GM12878 (cell line): ENCODE data around the gene SRCIN1. TPM values are rescaled to one million over a fixed set of nuclear protein-coding genes. Genes with fewer than 3 reads are reported as not detected.
A peak's percentile ranks its signal among the peaks of the same experiment; 100 is the strongest.

Experiments
- ATAC-seq: fragments of 200-7000 bp; cut with Tn5 transposase; 3 replicates; pipeline ENCODE4 v1.9.1; 2020; ENCODE audit warnings: mild to moderate bottlenecking, moderate library complexity
- BruUV-seq: library from RNA; stranded (reverse); fragments of 400-500 nt; replicated peaks from 2 replicates; lab custom pipeline; 2021; lab: Mats Ljungman, UMichigan
- CTCF ChIA-PET: fragments of 300-600 bp; sonication (Branson Sonifier 250); formaldehyde crosslinking; extraction: SDS; loops from one replicate; lab custom pipeline; 2021; ENCODE audit warnings: inconsistent platforms; lab: Yijun Ruan, JAX
- POLR2A ChIA-PET: fragments of 350-600 bp; formaldehyde crosslinking; extraction: SDS; loops from one replicate; lab custom pipeline; 2021; ENCODE audit warnings: inconsistent platforms; lab: Charles Lee
- RAD21 ChIA-PET: fragments of 300-600 bp; sonication (Branson Sonifier 250); formaldehyde crosslinking; loops from one replicate; lab custom pipeline; 2023; ENCODE audit warnings: antibody characterized with exemption; ENCODE audit not compliant: unreplicated experiment; lab: Charles Lee
- SMC1A ChIA-PET: fragments of 300-600 bp; sonication (Branson Sonifier 250); formaldehyde crosslinking; loops from one replicate; lab custom pipeline; 2023; ENCODE audit not compliant: unreplicated experiment, uncharacterized antibody; lab: Charles Lee
- DNase-seq: peaks from one replicate; pipeline ENCODE4 v3.0.0-alpha.2; 2011; ENCODE audit warnings: low read depth, low spot score
- FAIRE-seq: peaks from 3 replicates; lab custom pipeline; 2011; peaks lifted over from hg19 to GRCh38; lab: Jason Lieb, UNC
- H2AFZ ChIP-seq: 2 replicates; pipeline ENCODE4 v1.6.0; 2011; ENCODE audit warnings: low read depth, low read length, control low read depth; ENCODE audit not compliant: control insufficient read depth
- H3K27ac ChIP-seq: 2 replicates; pipeline ENCODE4 v1.5.1; 2011; ENCODE audit warnings: control low read depth; ENCODE audit not compliant: control insufficient read depth, insufficient read depth
- H3K27me3 ChIP-seq, 2 experiments: replicated peaks in 1 of 2; 2 replicates each; pipeline versions ENCODE4 v1.6.0 to v1.6.1; 2011; ENCODE audit warnings: low read length in 1 of 2; ENCODE audit not compliant: control insufficient read depth in 2 of 2, insufficient read depth in 2 of 2
- H3K36me3 ChIP-seq, 2 experiments: 2 replicates each; pipeline ENCODE4 v1.5.1; 2011; ENCODE audit warnings: low read length in 1 of 2; ENCODE audit not compliant: control insufficient read depth in 2 of 2, insufficient read depth in 2 of 2
- H3K4me1 ChIP-seq: 2 replicates; pipeline ENCODE4 v1.6.1; 2011; ENCODE audit warnings: mild to moderate bottlenecking, low read length, moderate library complexity, mixed read lengths; ENCODE audit not compliant: control insufficient read depth, insufficient read depth
- H3K4me2 ChIP-seq: 2 replicates; pipeline ENCODE4 v1.6.0; 2011; ENCODE audit warnings: control low read depth; ENCODE audit not compliant: control insufficient read depth, insufficient read depth
- H3K4me3 ChIP-seq: fragments of 200-600 bp; sonication (generic); 2 replicates; pipeline ENCODE4 v1.5.1; 2016
- H3K79me2 ChIP-seq: 2 replicates; pipeline ENCODE4 v1.6.0; 2011; ENCODE audit warnings: low read length; ENCODE audit not compliant: control insufficient read depth, insufficient read depth
- H3K9ac ChIP-seq: 2 replicates; pipeline ENCODE4 v1.8.0; 2011; ENCODE audit warnings: low read length, control low read depth, mixed read lengths; ENCODE audit not compliant: control insufficient read depth, insufficient read depth
- H3K9me3 ChIP-seq: replicated peaks from 3 replicates; pipeline ENCODE4 v1.5.1; 2011; ENCODE audit warnings: mild to moderate bottlenecking, low read length; ENCODE audit not compliant: control insufficient read depth, insufficient read depth
- H4K20me1 ChIP-seq: 2 replicates; pipeline ENCODE4 v1.6.0; 2011; ENCODE audit not compliant: control insufficient read depth, insufficient read depth
- ATF7 ChIP-seq: fragments of 450-650 bp; IDR thresholded peaks from 2 replicates; pipeline ENCODE4 v1.6.1; 2016; ENCODE audit warnings: low read depth, mild to moderate bottlenecking
- EED ChIP-seq: sonication (generic); IDR thresholded peaks from 2 replicates; pipeline ENCODE4 v1.6.1; 2016; ENCODE audit warnings: antibody characterized with exemption, low read depth
- NBN ChIP-seq: fragments of 450-650 bp; IDR thresholded peaks from 2 replicates; pipeline ENCODE4 v1.6.1; 2016
- NRF1 ChIP-seq: conservative IDR thresholded peaks from 2 replicates; pipeline ENCODE4 v1.6.1; 2011; ENCODE audit warnings: mild to moderate bottlenecking, low read depth, low read length, improper control_type of control experiment
- POU2F2 ChIP-seq: IDR thresholded peaks from 3 replicates; pipeline ENCODE4 v1.6.1; 2011; ENCODE audit warnings: low read depth, mild to moderate bottlenecking, low read length, borderline replicate concordance
- SP1 ChIP-seq: IDR thresholded peaks from one replicate; pipeline ENCODE4 v1.6.1; 2011; ENCODE audit warnings: low read depth, low read length
- STAT3 ChIP-seq: IDR thresholded peaks from 2 replicates; pipeline ENCODE4 v1.6.1; 2011; ENCODE audit warnings: low read depth, low read length, improper control_type of control experiment
- TAF1 ChIP-seq: IDR thresholded peaks from 2 replicates; pipeline ENCODE4 v1.6.1; 2011; ENCODE audit warnings: mild to moderate bottlenecking, low read depth, low read length, borderline replicate concordance
- TCF3 ChIP-seq: IDR thresholded peaks from 2 replicates; pipeline ENCODE4 v1.6.1; 2012; ENCODE audit warnings: low read depth, mild to moderate bottlenecking, low read length, borderline replicate concordance; ENCODE audit not compliant: insufficient read depth
- ZNF207 ChIP-seq: fragments of 450-650 bp; IDR thresholded peaks from 2 replicates; pipeline ENCODE4 v1.6.1; 2014; ENCODE audit warnings: antibody characterized with exemption, mild to moderate bottlenecking, borderline replicate concordance
- WGBS: methylation state at CpG from one replicate; pipeline ENCODE4 v1.1.6; 2016; ENCODE audit warnings: low lambda C conversion rate; ENCODE audit not compliant: insufficient replicate concordance, insufficient coverage; ENCODE audit errors: missing lambda C conversion rate; 5-methylcytosine and 5-hydroxymethylcytosine counted together
- in situ Hi-C: fragments of 300-500 bp; cut with MboI; formaldehyde crosslinking; loops from 9 replicates; pipeline ENCODE4 v1.14.3; 2018; ENCODE audit warnings: mixed read lengths
- intact Hi-C: fragments of 100-400 bp; cut with micrococcal nuclease; formaldehyde crosslinking; loops from one replicate; pipeline ENCODE4 v1.14.2; 2022; ENCODE audit not compliant: unreplicated experiment
- polyA plus RNA-seq, 11 experiments: library from polyadenylated mRNA; depleted of rRNA in 4 of 11; unstranded in 6 of 11; stranded (reverse) in 5 of 11; fragments of >200 nt; fragmentation: Nextera tagmentation in 4 of 11; fragmentation: Illumina TruSeq in 1 of 11; extraction: Ambion mirVana in 4 of 11; extraction: Trizol in 1 of 11; gene quantifications; 1 replicate in 1 of 11; 2 replicates in 10 of 11; pipeline versions ENCODE4 v1.2.1 to v1.2.3, GENCODE V29; 2011 to 2016; ENCODE audit warnings: inconsistent platforms in 2 of 11, missing spikeins in 2 of 11, low read depth in 1 of 11
- total RNA-seq, 4 experiments: library from RNA; depleted of rRNA in 3 of 4; stranded (reverse); fragments of >200 nt in 3 of 4; fragmentation: Illumina TruSeq in 1 of 4; extraction: Trizol in 1 of 4; gene quantifications; 2 replicates each; pipeline versions ENCODE4 v1.2.1 to v1.2.3, GENCODE V29; 2013 to 2021
- TF ChIP-seq, protein P1 (sequence below): IDR thresholded peaks from 2 replicates; pipeline ENCODE4 v1.6.1; 2012; ENCODE audit warnings: low read depth, low read length, improper control_type of control experiment
- TF ChIP-seq, protein P2 (sequence below): fragments of 450-650 bp; IDR thresholded peaks from 2 replicates; pipeline ENCODE4 v1.6.1; 2017; ENCODE audit warnings: mild to moderate bottlenecking, moderate library complexity
- TF ChIP-seq, protein P3 (sequence below): IDR thresholded peaks from 2 replicates; pipeline ENCODE4 v1.6.1; 2011; ENCODE audit warnings: low read depth, low read length, improper control_type of control experiment, borderline replicate concordance
- TF ChIP-seq, protein P4 (sequence below): IDR thresholded peaks from 2 replicates; pipeline ENCODE4 v1.6.1; 2012; ENCODE audit warnings: low read depth, low read length, improper control_type of control experiment

Gene SRCIN1
- total and polyA plus RNA-seq, 10 of the 15 experiments (the other 5 are each of a cell fraction or from before 2014, with no cell fraction given), result under 0.01 to 0.74 (median 0.20) TPM; not detected in 3

DNA sequence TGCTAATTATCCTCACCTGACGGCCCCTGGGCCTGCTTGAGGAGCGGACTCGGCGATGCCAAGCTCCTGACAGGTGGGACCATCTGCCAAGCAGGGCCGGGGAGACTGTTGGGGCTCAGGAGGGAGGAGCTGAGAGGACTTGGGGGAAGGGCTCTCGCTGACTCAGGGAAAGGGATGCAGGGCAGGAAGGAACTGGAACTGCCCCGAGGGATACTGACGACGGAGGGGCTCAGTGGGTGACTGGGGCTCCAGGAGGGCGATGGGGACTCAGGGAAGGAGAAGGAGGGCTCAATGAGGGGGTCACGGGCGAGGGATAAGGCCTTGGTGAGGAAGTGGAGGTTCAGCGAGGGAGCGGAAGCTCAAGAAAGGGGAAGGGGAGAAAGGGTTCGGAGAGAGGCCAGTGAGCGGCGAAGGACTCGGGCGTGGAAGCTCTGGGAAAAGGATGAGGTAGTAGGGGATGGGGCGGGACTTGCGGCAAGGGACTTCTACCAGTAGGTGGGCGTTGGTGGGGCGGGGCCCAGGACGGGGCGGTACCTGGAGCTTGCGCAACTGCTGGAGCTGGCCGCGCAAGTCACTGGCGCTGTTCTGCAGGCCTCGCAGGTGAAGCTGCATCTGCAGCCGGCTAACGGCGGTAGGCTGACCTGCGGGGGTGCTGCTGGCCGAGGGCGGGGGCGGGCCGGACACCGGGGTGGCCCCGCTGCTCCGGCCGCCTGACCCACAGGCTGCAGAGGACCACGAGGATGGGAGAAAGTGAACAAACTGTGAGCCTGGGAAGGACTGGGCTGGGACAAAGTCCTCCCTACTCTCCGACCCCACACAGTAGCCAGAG, 46.5 kb downstream of the SRCIN1 start (continued):
- TF ChIP-seq TCF3 (peak; percentile 67; the same call in 1 of the 2 replicates), EED (no peak), SP1 (no peak), POU2F2 (no peak), NBN (peak; percentile 82; the same call in 1 of the 2 replicates), STAT3 (no peak)
- TF ChIP-seq, all 136 proteins: peak for 16

DNA sequence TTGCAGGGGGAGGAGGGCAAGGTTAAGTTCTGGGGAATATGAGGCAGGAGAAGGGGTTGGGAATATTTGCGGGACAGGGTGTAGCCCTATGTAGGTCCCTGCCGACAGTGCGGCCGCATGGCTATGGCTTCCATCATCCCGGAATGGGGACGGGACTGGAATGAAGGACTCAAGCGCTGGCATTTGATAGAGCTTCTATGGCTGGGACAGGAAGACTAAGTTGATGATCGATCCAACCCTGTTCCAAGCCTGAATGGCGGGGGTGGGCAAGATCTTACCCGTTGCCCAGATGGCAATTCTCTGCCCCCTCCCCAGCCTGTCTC, 47.1 kb downstream of the SRCIN1 start:
- Histone ChIP-seq H3K27me3 (peaks cover 17 to 19% of the 10 kb centered on the region in 2 experiments), H3K36me3 (no peaks in the 10 kb centered on the region), H4K20me1 (no peaks in the 10 kb centered on the region), H2AFZ (peak overlapping the region; percentile 94), H3K4me2 (peak overlapping the region; percentile 98), H3K9me3 (no peaks in the 10 kb centered on the region), H3K27ac (no peak overlapping the region), H3K79me2 (no peaks in the 10 kb centered on the region), H3K4me3 (peak overlapping the region; percentile 60), H3K4me1 (peaks cover 20% of the 10 kb centered on the region), H3K9ac (no peak overlapping the region; the same call in 1 of the 2 replicates)
- SMC1A ChIA-PET, result interaction anchor here (0.6 to 9.3 kb wide), 18 partner anchors 20 to 814 kb away, joined by 3 to 227 read pairs (median 4); partner anchors contain the start of genes EPOP and HNF1B
- intact Hi-C loops (loop anchor here (1.0 kb wide), 3 partner anchors 26 to 109 kb away; no protein-coding TSS in a partner anchor), in situ Hi-C loops (loop anchor here (5.0 kb wide), 1 partner anchor 109 kb away; no protein-coding TSS in a partner anchor)
- POLR2A ChIA-PET, result interaction anchor here (0.6 to 2.8 kb wide), 7 partner anchors 9 to 109 kb away, joined by 3 to 15 read pairs (median 3); no protein-coding TSS in a partner anchor
- under 1% methylated on average over 10 of the region's 10 CpGs for WGBS
- ATAC-seq (peak; percentile 44), DNase-seq (no peak), FAIRE-seq (no peak)
- BruUV-seq, result no TSS peak
- CTCF ChIA-PET, result interaction anchor here (0.7 to 10.9 kb wide), 42 partner anchors 9 to 682 kb away, joined by 3 to 492 read pairs (median 5); partner anchors contain the start of gene SRCIN1
- RAD21 ChIA-PET, result interaction anchor here (0.5 to 4.8 kb wide), 31 partner anchors 9 to 1108 kb away, joined by 3 to 294 read pairs (median 4); partner anchors contain the start of gene EPOP
- TF ChIP-seq, protein P1, sequence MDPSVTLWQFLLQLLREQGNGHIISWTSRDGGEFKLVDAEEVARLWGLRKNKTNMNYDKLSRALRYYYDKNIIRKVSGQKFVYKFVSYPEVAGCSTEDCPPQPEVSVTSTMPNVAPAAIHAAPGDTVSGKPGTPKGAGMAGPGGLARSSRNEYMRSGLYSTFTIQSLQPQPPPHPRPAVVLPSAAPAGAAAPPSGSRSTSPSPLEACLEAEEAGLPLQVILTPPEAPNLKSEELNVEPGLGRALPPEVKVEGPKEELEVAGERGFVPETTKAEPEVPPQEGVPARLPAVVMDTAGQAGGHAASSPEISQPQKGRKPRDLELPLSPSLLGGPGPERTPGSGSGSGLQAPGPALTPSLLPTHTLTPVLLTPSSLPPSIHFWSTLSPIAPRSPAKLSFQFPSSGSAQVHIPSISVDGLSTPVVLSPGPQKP, result no peak
- TF ChIP-seq, protein P2, sequence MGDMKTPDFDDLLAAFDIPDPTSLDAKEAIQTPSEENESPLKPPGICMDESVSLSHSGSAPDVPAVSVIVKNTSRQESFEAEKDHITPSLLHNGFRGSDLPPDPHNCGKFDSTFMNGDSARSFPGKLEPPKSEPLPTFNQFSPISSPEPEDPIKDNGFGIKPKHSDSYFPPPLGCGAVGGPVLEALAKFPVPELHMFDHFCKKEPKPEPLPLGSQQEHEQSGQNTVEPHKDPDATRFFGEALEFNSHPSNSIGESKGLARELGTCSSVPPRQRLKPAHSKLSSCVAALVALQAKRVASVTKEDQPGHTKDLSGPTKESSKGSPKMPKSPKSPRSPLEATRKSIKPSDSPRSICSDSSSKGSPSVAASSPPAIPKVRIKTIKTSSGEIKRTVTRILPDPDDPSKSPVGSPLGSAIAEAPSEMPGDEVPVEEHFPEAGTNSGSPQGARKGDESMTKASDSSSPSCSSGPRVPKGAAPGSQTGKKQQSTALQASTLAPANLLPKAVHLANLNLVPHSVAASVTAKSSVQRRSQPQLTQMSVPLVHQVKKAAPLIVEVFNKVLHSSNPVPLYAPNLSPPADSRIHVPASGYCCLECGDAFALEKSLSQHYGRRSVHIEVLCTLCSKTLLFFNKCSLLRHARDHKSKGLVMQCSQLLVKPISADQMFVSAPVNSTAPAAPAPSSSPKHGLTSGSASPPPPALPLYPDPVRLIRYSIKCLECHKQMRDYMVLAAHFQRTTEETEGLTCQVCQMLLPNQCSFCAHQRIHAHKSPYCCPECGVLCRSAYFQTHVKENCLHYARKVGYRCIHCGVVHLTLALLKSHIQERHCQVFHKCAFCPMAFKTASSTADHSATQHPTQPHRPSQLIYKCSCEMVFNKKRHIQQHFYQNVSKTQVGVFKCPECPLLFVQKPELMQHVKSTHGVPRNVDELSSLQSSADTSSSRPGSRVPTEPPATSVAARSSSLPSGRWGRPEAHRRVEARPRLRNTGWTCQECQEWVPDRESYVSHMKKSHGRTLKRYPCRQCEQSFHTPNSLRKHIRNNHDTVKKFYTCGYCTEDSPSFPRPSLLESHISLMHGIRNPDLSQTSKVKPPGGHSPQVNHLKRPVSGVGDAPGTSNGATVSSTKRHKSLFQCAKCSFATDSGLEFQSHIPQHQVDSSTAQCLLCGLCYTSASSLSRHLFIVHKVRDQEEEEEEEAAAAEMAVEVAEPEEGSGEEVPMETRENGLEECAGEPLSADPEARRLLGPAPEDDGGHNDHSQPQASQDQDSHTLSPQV, result no peak
- TF ChIP-seq, protein P3, sequence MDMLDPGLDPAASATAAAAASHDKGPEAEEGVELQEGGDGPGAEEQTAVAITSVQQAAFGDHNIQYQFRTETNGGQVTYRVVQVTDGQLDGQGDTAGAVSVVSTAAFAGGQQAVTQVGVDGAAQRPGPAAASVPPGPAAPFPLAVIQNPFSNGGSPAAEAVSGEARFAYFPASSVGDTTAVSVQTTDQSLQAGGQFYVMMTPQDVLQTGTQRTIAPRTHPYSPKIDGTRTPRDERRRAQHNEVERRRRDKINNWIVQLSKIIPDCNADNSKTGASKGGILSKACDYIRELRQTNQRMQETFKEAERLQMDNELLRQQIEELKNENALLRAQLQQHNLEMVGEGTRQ, result no peak
- TF ChIP-seq ZNF207, result no peak
- no peak for TF ChIP-seq NRF1
- no peak for TF ChIP-seq ATF7
- TF ChIP-seq, protein P4, sequence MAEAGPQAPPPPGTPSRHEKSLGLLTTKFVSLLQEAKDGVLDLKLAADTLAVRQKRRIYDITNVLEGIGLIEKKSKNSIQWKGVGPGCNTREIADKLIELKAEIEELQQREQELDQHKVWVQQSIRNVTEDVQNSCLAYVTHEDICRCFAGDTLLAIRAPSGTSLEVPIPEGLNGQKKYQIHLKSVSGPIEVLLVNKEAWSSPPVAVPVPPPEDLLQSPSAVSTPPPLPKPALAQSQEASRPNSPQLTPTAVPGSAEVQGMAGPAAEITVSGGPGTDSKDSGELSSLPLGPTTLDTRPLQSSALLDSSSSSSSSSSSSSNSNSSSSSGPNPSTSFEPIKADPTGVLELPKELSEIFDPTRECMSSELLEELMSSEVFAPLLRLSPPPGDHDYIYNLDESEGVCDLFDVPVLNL, result no peak
- no peak for TF ChIP-seq TAF1
